DOHH2 (cell line): Measurements from ENCODE around the gene NCKAP5.

ENCODE experiments used
- CTCF ChIP-seq: fragments of 200-600 bp; sonication (generic); IDR thresholded peaks from one replicate; pipeline ENCODE4 v1.5.1; 2014; ENCODE audit warnings: antibody characterized with exemption, mild to moderate bottlenecking, low read depth, low read length; ENCODE audit not compliant: poor library complexity, severe bottlenecking
- EZH2phosphoT487 ChIP-seq: fragments of 200-600 bp; sonication (generic); IDR thresholded peaks from 2 replicates; pipeline ENCODE4 v1.6.1; 2017; ENCODE audit warnings: borderline replicate concordance, mild to moderate bottlenecking, antibody characterized with exemption, low read length, moderate library complexity, mixed read lengths

- no peak for TF ChIP-seq CTCF
- no peak for TF ChIP-seq EZH2phosphoT487
Observed at GRCh38 chr2:132830321-132830827, 737.9 kb downstream of the NCKAP5 start.
